Measurements from ENCODE around the gene BAG1.

The BAG1 gene

GRCh38 chr9:33289496-33289895 lies 25.0 kb upstream of the BAG1 start:
- H3K4me2 ChIP-seq (ENCODE audit: low read length, poor library complexity, severe bottlenecking): peak overlapping the region; percentile 79
- H3K79me1 ChIP-seq (replicated peaks; ENCODE audit: low read length, poor library complexity, severe bottlenecking): peaks cover 8% of the 10 kb centered on the region
- no peak overlapping the region for H2AFZ ChIP-seq (ENCODE audit: low read depth, low read length)
- H2BK5ac ChIP-seq (ENCODE audit: low read depth, low read length, poor library complexity, severe bottlenecking): no peak overlapping the region
- peak overlapping the region; percentile 46 to 87 for H3K18ac ChIP-seq (ENCODE audit: low read depth in 1 of 2, low read length in 2 of 2)
- no peak overlapping the region for H3K27ac ChIP-seq (ENCODE audit: low read length, poor library complexity, severe bottlenecking)
- peak overlapping the region in 1 of 2 experiments; percentile 51 for H2BK12ac ChIP-seq (ENCODE audit: low read length in 2 of 2)
- peaks cover 4 to 41% of the 10 kb centered on the region in 2 experiments for H3K36me3 ChIP-seq (ENCODE audit: control insufficient read depth in 1 of 2, insufficient read depth in 2 of 2, low read depth in 1 of 2, low read length in 2 of 2)
- H3K9ac ChIP-seq (ENCODE audit: low read length): peak overlapping the region; percentile 100
- DNase-seq: no peak
- H2AK5ac ChIP-seq (ENCODE audit: low read length, severe bottlenecking): peak overlapping the region; percentile 68
- H3K27me3 ChIP-seq (ENCODE audit: control insufficient read depth in 1 of 2, insufficient read depth in 1 of 2, low read length in 2 of 2): no peaks in the 10 kb centered on the region
- no peak overlapping the region for H3K23ac ChIP-seq (ENCODE audit: low read length in 2 of 2)
- H4K8ac ChIP-seq (ENCODE audit: low read length): peak overlapping the region; percentile 78
- peak overlapping the region in 1 of 2 experiments; percentile 81 for H3K4ac ChIP-seq (ENCODE audit: low read depth in 1 of 2, low read length in 2 of 2)
- H3K9me3 ChIP-seq (ENCODE audit: control insufficient read depth, low read length): no peaks in the 10 kb centered on the region
- peak overlapping the region; percentile 70 for H4K91ac ChIP-seq (ENCODE audit: low read length)
- 98% methylated on average over 4 of the region's 12 CpGs for WGBS
- H3K4me3 ChIP-seq (ENCODE audit: insufficient read depth in 1 of 2, low read depth in 1 of 2, low read length in 2 of 2): peak overlapping the region; percentile 20 to 50
- no peak overlapping the region for H3K14ac ChIP-seq (ENCODE audit: low read length in 2 of 2)
- no peak overlapping the region for H2BK15ac ChIP-seq (ENCODE audit: low read depth, poor library complexity, severe bottlenecking)
- peaks cover 9% of the 10 kb centered on the region for H3K4me1 ChIP-seq (ENCODE audit: control insufficient read depth, insufficient read depth, low read depth, low read length)
- no peak overlapping the region for H2BK120ac ChIP-seq (ENCODE audit: low read depth, low read length)

GRCh38 chr9:33288828-33289483 lies 24.4 kb upstream of the BAG1 start:
- peak overlapping the region; percentile 14 to 46 for H3K18ac ChIP-seq (ENCODE audit: low read depth in 1 of 2, low read length in 2 of 2)
- H3K14ac ChIP-seq (ENCODE audit: low read length in 2 of 2): no peak overlapping the region
- H4K8ac ChIP-seq (ENCODE audit: low read length): peak overlapping the region; percentile 86
- H3K4me3 ChIP-seq (ENCODE audit: insufficient read depth in 1 of 2, low read depth in 1 of 2, low read length in 2 of 2): no peak overlapping the region
- H3K36me3 ChIP-seq (ENCODE audit: control insufficient read depth in 1 of 2, insufficient read depth in 2 of 2, low read depth in 1 of 2, low read length in 2 of 2): peaks cover 3 to 41% of the 10 kb centered on the region in 2 experiments
- H4K91ac ChIP-seq (ENCODE audit: low read length): peak overlapping the region; percentile 76
- H3K4me1 ChIP-seq (ENCODE audit: control insufficient read depth, insufficient read depth, low read depth, low read length): peaks cover 9% of the 10 kb centered on the region
- no peak for DNase-seq
- H2BK12ac ChIP-seq (ENCODE audit: low read length in 2 of 2): peak overlapping the region in 1 of 2 experiments; percentile 8
- no peak overlapping the region for H2BK120ac ChIP-seq (ENCODE audit: low read depth, low read length)
- H3K79me1 ChIP-seq (replicated peaks; ENCODE audit: low read length, poor library complexity, severe bottlenecking): peaks cover 8% of the 10 kb centered on the region
- 98% methylated on average over 10 of the region's 14 CpGs for WGBS
- no peak overlapping the region for H3K27ac ChIP-seq (ENCODE audit: low read length, poor library complexity, severe bottlenecking)
- no peak overlapping the region for H3K23ac ChIP-seq (ENCODE audit: low read length in 2 of 2)
- H2BK5ac ChIP-seq (ENCODE audit: low read depth, low read length, poor library complexity, severe bottlenecking): no peak overlapping the region
- peak overlapping the region; percentile 88 for H2BK15ac ChIP-seq (ENCODE audit: low read depth, poor library complexity, severe bottlenecking)
- no peak overlapping the region for H2AFZ ChIP-seq (ENCODE audit: low read depth, low read length)
- no peaks in the 10 kb centered on the region for H3K9me3 ChIP-seq (ENCODE audit: control insufficient read depth, low read length)
- H3K9ac ChIP-seq (ENCODE audit: low read length): peak overlapping the region; percentile 100
- peak overlapping the region; percentile 6 to 73 for H3K4ac ChIP-seq (ENCODE audit: low read depth in 1 of 2, low read length in 2 of 2)
- H3K27me3 ChIP-seq (ENCODE audit: control insufficient read depth in 1 of 2, insufficient read depth in 1 of 2, low read length in 2 of 2): no peaks in the 10 kb centered on the region
- H3K4me2 ChIP-seq (ENCODE audit: low read length, poor library complexity, severe bottlenecking): no peak overlapping the region
- H2AK5ac ChIP-seq (ENCODE audit: low read length, severe bottlenecking): peak overlapping the region; percentile 69

- no peak overlapping the region for H3K23ac ChIP-seq (ENCODE audit: low read length in 2 of 2)
- no peak overlapping the region for H2AK5ac ChIP-seq (ENCODE audit: low read length, severe bottlenecking)
- H3K9me3 ChIP-seq (ENCODE audit: control insufficient read depth, low read length): no peaks in the 10 kb centered on the region
- H3K9ac ChIP-seq (ENCODE audit: low read length): no peak overlapping the region
- H3K79me1 ChIP-seq (replicated peaks; ENCODE audit: low read length, poor library complexity, severe bottlenecking): peaks cover 8% of the 10 kb centered on the region
- no peak overlapping the region for H3K4me2 ChIP-seq (ENCODE audit: low read length, poor library complexity, severe bottlenecking)
- peaks cover 9% of the 10 kb centered on the region for H3K4me1 ChIP-seq (ENCODE audit: control insufficient read depth, insufficient read depth, low read depth, low read length)
- no peak for DNase-seq
- no peak overlapping the region for H3K4ac ChIP-seq (ENCODE audit: low read depth in 1 of 2, low read length in 2 of 2)
- H3K4me3 ChIP-seq (ENCODE audit: insufficient read depth in 1 of 2, low read depth in 1 of 2, low read length in 2 of 2): no peak overlapping the region
- no peak overlapping the region for H2BK15ac ChIP-seq (ENCODE audit: low read depth, poor library complexity, severe bottlenecking)
- H4K8ac ChIP-seq (ENCODE audit: low read length): no peak overlapping the region
- H3K18ac ChIP-seq (ENCODE audit: low read depth in 1 of 2, low read length in 2 of 2): no peak overlapping the region
- no peak overlapping the region for H2BK5ac ChIP-seq (ENCODE audit: low read depth, low read length, poor library complexity, severe bottlenecking)
- H3K27ac ChIP-seq (ENCODE audit: low read length, poor library complexity, severe bottlenecking): no peak overlapping the region
- no peak overlapping the region for H3K14ac ChIP-seq (ENCODE audit: low read length in 2 of 2)
- no peak overlapping the region for H2AFZ ChIP-seq (ENCODE audit: low read depth, low read length)
- peak overlapping the region in 1 of 2 experiments; percentile 73 for H2BK12ac ChIP-seq (ENCODE audit: low read length in 2 of 2)
- H4K91ac ChIP-seq (ENCODE audit: low read length): no peak overlapping the region
- H2BK120ac ChIP-seq (ENCODE audit: low read depth, low read length): no peak overlapping the region
- peaks cover 3 to 41% of the 10 kb centered on the region in 2 experiments for H3K36me3 ChIP-seq (ENCODE audit: control insufficient read depth in 1 of 2, insufficient read depth in 2 of 2, low read depth in 1 of 2, low read length in 2 of 2)
- H3K27me3 ChIP-seq (ENCODE audit: control insufficient read depth in 1 of 2, insufficient read depth in 1 of 2, low read length in 2 of 2): no peaks in the 10 kb centered on the region
- WGBS: 100% methylated on average over 1 of the region's 4 CpGs
Measured at GRCh38 chr9:33288235-33288634, 23.7 kb upstream of the BAG1 start.

GRCh38 chr9:33287087-33287490 lies 22.6 kb upstream of the BAG1 start:
- Histone ChIP-seq H3K79me1 (replicated peaks; ENCODE audit: low read length, poor library complexity, severe bottlenecking) (peaks cover 4% of the 10 kb centered on the region), H4K8ac (ENCODE audit: low read length) (peak overlapping the region; percentile 31), H2BK120ac (ENCODE audit: low read depth, low read length) (no peak overlapping the region), H3K36me3 (ENCODE audit: control insufficient read depth in 1 of 2, insufficient read depth in 2 of 2, low read depth in 1 of 2, low read length in 2 of 2) (peaks cover 3 to 41% of the 10 kb centered on the region in 2 experiments), H2BK5ac (ENCODE audit: low read depth, low read length, poor library complexity, severe bottlenecking) (no peak overlapping the region), H3K4me3 (ENCODE audit: insufficient read depth in 1 of 2, low read depth in 1 of 2, low read length in 2 of 2) (no peak overlapping the region), H4K91ac (ENCODE audit: low read length) (no peak overlapping the region), H3K9me3 (ENCODE audit: control insufficient read depth, low read length) (no peaks in the 10 kb centered on the region), H2AK5ac (ENCODE audit: low read length, severe bottlenecking) (no peak overlapping the region), H3K4me2 (ENCODE audit: low read length, poor library complexity, severe bottlenecking) (no peak overlapping the region), H3K4me1 (ENCODE audit: control insufficient read depth, insufficient read depth, low read depth, low read length) (peaks cover 9% of the 10 kb centered on the region), H2AFZ (ENCODE audit: low read depth, low read length) (no peak overlapping the region), H3K27ac (ENCODE audit: low read length, poor library complexity, severe bottlenecking) (no peak overlapping the region), H3K4ac (ENCODE audit: low read depth in 1 of 2, low read length in 2 of 2) (no peak overlapping the region), H2BK12ac (ENCODE audit: low read length in 2 of 2) (no peak overlapping the region), H3K27me3 (ENCODE audit: control insufficient read depth in 1 of 2, insufficient read depth in 1 of 2, low read length in 2 of 2) (no peaks in the 10 kb centered on the region), H3K14ac (ENCODE audit: low read length in 2 of 2) (no peak overlapping the region), H3K18ac (ENCODE audit: low read depth in 1 of 2, low read length in 2 of 2) (no peak overlapping the region), H3K23ac (ENCODE audit: low read length in 2 of 2) (no peak overlapping the region), H3K9ac (ENCODE audit: low read length) (peak overlapping the region; percentile 34), H2BK15ac (ENCODE audit: low read depth, poor library complexity, severe bottlenecking) (no peak overlapping the region)
- 78% methylated on average over 4 of the region's 4 CpGs for WGBS
- DNase-seq: peak; percentile 71
